Hypothalamus (tissue), 51 donors: ENCODE measurements around the gene TAC4.

Experiments used
- DNase-seq, 51 donors: peaks; one replicate each; lab custom pipeline; 2025; lab: John Stamatoyannopoulos, UW

The TAC4 gene

GRCh38 chr17:49819651-49820050 lies 28.2 kb downstream of the TAC4 start:
- DNase-seq = no peak

DNA sequence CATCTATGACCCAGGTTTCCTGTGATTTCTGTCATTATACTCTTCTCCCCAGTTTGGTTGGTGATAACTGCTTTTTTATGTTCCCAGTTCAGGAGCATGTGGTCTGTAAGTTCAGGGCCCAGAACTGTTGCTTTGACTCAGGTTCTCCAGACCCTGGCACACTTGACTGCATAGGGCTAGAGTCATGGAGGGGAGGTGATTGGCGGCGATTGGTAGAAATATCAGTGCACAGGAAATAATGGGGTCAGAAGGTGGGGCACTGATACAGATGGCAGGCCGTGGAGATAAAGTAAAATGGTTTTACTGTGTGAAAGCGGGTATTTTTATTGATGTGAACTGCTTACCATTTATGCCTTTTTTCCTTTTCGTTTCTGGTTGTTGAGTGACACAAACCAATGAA lies 28.7 kb downstream of the TAC4 start:
- no peak for DNase-seq

DNA sequence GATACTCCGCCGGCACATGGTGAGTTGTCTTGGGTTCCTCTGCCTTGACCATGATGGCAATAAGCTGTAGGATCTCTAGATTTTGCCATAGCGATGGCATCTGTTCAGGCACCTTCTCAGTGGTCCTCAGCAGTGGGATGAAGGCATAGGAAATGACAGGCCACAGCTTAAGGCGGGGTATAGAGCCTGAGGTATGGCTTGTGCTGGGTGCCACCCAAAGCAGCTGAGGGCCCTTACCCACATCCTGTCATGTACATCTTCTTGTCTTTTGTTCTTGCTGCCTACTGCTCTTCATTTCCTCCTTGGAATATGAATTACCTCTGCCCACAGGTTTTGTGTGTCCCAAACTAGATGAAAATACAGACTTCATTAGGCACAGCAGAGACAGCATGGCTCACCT lies 29.9 kb downstream of the TAC4 start:
- no peak for DNase-seq

- peak in 3 of 51 donors; percentile 2 to 10 (median 9) for DNase-seq
Measured at GRCh38 chr17:49815761-49816281, 32.0 kb downstream of the TAC4 start.

- DNase-seq = peak in 5 of 51 donors; percentile 6 to 26 (median 9)
Measured at GRCh38 chr17:49814781-49815529, 32.9 kb downstream of the TAC4 start.

DNA sequence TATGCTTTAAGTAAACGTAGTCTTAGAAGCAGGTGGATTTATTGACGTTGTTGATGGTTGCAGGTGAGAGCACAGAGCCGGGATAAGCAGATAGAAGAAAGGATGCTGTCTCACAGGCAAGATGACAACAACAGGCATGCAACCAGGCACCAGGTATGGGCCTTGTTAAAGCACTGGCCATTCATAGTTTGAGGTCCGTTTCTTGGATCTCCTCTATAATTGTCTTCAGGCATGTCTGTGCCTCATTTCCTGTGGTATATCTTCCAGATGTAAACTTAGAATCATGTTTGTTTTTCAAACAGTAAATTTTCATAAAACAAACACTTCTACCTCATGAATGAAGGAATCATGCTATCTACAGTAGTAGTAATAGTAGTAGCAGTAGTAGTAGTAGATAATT lies 38.8 kb downstream of the TAC4 start:
- no peak for DNase-seq

DNA sequence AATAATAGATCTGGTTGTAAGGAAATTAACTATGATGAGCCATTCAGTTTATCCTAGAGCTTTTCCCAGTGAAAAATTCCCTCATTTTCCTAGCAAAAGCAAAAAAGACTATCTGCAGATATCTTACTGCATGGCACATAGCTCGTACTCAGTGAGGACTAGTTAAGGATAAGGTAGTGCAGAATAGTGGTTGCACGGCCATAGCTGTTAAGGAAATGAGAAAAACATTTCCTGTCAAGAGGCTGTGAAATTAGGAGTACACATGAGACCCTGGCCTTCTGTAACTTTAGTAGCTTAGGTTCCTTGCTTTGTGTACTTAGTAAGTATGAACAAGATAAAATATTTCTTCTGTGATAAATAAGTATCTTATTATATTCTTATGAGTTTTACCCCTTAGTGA lies 49.1 kb downstream of the TAC4 start:
- DNase-seq = no peak

DNA sequence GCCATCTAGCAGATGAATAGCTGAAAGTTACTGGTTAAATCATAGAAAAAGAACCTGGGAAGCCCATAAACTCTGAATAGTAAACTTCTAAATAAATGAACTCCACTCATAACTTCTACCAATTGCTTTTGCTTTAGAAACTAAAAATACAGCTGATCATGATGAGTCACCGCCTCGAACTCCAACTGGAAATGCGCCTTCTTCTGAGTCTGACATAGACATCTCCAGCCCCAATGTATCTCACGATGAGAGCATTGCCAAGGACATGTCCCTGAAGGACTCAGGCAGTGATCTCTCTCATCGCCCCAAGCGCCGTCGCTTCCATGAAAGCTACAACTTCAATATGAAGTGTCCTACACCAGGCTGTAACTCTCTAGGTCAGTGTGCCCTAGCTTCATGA lies 49.7 kb downstream of the TAC4 start:
- peak in 1 of 51 donors; percentile 24 for DNase-seq

GRCh38 chr17:49795372-49795771 lies 52.5 kb downstream of the TAC4 start:
- no peak for DNase-seq

GRCh38 chr17:49793309-49793708 lies 54.6 kb downstream of the TAC4 start:
- DNase-seq = no peak

DNA sequence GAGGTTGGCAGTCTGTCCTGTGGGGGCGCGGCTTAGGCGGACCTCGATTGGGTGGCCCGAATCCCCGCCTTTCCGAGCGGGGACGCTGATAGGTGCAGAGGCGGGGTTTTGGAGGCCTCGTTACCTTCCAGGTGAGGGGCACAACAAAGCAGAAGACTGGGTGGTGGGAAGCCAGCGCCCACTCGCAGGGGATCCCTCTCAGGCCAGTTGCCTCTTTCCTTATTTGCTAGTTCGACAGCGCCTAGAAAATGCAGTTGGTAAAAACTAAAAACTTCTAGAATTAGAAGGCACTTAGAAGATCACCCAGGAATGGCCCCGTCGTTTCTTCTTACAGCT lies 58.7 kb downstream of the TAC4 start:
- no peak for DNase-seq

DNA sequence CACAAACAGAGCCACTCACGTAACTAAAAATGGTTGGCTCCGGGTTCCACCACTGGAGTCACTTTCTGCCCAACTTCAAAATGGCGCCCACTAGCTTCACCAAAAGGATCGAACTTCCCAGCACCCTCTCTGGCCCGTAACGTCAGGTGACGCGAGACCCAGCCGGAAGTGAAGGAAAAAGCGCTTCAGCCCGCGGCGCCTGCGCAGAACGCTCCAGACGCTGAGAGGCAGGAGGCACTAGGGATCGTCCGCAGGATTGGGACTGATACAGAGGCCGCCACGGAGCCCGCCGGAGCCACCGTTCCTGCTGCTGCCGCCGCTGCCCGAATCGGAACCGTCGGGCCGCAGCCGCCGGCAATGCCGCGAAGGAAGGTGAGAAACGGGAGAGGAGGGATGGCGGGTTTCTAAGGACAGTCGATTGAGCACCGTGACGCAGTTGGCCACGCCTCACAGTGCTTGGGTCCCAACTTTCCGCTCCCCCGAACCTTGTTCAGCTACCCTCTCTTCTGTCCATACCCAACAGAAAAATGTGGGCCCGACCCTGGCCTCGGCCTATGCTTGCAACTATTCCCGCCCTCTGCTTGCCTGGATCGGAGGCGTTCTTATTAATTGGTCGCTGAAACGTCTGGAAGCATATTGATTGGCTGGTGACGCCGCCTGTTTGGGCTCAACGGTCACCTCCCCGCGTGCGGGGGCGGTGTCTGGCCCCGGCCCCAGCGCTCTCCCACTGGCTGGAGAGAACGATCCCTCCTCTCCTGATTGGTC lies 59.2 kb downstream of the TAC4 start, which contains the start of gene KAT7:
Gene KAT7, plus strand, starts transcription at position 204 of the 765 bp plus-strand sequence. Its CDS starts 154 bp downstream, at position 358.
- DNase-seq = peak; percentile 74 to 99 (median 98)
